T47D (cell line): Measurements from ENCODE around the gene GGT6.

ENCODE experiments used
- DNase-seq, 2 experiments: peaks; one replicate each; pipeline versions ENCODE4 v3.0.0 to v3.0.0-alpha.2; 2011 to 2012; ENCODE audit warnings: low read depth in 1 of 2, low spot score in 1 of 2
- JUND ChIP-seq: IDR thresholded peaks from 2 replicates; pipeline ENCODE4 v1.6.1; 2012; ENCODE audit warnings: low read depth
- in situ Hi-C: cut with HindIII; loops from 2 replicates; pipeline ENCODE4 v1.10.0; 2016; ENCODE audit warnings: low sequenced_read_pairs, low pct_unique_long_range_greater_than_20kb

The GGT6 gene

DNA sequence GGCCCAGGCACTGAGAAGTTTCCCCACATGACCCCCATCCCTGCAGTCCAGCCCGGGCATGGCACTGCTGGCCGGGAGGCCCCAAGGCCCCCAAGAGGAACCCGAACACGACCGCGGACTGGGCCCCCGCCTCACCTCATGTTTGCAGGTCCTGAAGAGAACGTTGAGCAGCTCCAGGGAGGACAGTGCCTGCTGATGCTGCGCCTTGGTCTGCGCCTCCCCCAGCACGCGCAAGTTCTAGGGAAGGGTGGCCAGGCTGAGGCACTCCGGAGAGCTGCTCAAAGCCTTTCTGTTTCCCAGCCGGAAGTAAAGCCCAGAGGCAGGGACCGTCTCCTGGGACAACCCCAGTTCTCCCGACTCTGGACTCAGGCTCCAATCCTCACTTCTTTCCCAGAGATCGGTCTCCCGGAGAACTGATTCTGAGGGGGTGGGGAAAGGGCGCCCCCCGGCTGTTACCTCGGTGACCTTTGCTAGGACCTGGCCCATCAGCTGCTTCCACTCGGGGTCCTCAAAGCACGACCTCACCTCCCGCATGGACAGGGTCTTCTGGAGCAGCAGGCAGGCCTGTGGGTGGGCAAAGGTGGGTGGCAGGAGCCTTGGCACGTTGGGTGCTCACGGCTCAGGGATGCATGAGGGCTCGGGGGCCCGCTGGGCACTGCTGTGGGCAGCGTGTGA lies 18.9 kb downstream of the GGT6 start:
- in situ Hi-C loops: no loop called here
- no peak for DNase-seq
- no peak for TF ChIP-seq JUND

DNA sequence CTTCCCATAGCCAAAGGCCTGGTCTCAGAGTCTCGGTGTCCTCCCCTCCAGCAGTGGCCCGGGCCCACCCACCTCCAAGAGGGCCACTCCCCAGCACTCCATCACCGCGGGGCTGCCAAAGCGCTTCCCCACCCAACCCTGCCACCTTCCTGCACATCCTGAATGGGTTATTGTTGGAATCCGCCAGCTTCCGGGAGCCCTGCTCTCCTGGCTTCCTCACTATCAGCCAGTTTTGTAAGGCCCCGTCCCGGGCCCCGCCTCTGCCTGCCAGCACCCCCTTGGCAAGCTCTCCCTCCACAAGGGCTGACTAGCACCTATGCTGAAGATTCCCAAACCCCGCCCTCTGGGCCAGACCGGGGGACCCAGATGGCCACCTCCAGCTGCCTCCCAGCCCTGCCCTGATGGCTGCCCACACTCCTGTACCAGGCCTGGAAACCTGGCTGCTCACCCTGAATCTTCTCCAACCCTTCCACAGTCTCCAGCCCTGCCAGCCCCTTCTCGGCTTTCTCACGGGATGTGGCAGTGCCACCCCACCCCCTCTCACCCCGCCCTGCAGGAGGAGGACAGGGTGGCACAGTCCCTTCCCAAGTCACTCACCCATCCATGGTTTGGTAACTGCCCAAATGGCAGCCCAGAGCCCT lies 19.6 kb downstream of the GGT6 start:
- TF ChIP-seq JUND: no peak
- DNase-seq: no peak
- in situ Hi-C loops: no loop called here

DNA sequence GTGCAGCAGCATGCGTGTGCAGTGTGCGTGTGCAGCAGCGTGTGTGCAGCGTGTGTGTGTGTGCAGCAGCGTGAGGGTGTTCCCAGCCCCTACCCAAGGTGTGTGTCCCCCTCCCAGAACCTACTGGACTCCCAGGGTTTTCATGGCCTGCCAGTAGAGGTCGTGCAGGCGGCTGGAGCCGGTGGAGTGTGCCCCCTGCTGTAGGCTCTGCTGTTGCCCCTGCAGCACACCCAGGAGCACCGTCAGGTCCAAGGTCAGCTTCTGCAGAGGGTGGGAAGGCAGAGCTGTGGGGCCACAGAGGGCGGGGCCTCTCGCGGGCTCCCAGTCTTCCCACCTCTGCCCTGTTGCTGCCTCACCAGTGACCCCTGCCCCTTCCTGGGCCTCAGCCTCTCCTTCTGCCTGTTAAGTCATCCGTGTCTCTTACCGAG lies 20.1 kb downstream of the GGT6 start:
- in situ Hi-C loops: no loop called here
- no peak for TF ChIP-seq JUND
- DNase-seq: no peak

DNA sequence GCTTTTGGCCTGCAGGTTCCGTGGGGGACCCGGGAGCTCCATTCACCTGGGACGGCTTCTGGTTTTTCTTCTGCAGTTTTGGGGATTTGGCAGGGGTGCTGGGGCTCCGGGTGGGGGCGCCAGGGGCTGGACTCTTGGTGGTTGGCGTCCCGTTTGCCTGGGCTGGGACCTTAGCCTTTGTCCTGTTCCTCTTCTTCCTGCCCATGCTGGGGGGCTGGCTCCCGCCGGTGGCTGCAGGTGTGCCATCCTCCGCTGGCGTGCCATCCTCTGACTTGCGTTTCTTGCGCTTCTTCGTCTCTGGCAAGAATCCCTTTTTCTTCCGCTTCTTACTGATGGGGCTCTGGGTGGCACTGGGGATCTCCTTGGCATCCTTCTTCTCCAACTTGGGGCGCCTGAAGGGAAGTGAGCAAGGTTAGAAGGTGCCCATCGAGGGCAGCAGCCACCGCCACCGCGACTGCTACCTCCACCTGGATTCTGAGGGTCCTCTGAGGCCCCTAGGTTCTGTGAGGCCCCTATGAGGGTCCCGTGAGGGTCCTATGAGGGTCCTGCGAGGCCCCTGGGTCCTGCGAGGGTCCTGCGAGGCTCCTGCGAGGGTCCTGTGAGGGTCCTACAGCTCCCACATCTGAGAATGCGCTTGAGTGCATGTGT lies 20.7 kb downstream of the GGT6 start:
- TF ChIP-seq JUND: no peak
- in situ Hi-C loops: no loop called here
- no peak for DNase-seq

DNA sequence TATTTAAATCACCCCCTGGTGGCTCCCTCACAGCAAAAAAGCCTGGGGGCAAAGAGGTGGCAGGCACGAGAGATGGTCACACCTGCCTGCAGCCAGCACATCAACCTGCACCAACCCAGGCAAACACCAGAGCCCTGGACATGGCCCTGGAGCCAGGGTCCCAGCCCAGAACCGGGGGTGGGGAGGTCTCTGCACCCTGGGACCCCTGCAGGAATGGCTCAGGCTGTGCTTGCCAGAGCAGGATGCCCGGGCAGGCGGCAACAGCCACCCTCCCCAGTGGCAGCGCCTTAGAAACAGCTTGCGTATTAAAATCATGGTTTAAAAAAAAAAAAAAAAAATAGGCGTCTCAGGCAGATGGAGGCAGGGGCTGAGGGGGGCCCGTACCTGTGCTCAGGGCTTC lies 21.4 kb downstream of the GGT6 start:
- DNase-seq: no peak
- in situ Hi-C loops: no loop called here
- no peak for TF ChIP-seq JUND

DNA sequence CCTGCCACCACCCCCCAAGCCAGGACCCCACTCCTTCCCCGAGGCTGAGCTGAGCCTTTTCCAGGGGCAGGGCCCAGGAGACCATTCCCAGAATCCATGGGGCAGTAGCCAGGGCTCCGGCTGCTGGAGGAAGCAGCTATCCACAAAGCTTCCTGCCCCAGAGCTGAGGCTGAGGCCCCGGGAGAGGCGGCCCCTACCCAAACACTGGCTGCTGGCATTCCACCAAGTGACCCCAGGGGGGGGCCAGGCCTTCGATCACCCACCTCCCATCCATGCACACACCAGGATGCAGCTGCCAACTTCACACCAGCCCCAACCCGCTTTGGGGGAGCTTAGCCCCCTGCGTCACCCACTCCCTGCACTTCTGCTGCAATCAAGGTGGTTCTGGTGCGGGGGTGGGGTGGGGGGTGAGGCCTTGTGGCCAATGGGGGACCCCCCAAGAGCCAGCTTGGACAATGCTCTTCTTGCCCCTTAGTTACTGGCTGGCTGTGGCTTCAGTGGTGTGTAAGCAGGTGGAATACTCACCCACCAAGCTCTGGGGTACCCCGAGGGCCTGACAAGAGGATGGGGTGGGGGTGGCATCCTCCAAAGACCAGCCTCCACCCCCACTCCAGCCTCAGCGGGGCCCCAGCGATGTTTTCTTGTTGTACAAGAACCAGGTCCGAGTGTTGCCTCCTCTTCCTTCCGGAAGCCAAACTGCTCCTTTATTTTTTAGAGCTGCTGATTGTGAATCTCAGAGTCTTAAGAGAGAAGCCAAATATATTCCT lies 22.0 kb downstream of the GGT6 start:
- DNase-seq: no peak
- no peak for TF ChIP-seq JUND
- in situ Hi-C loops: no loop called here

DNA sequence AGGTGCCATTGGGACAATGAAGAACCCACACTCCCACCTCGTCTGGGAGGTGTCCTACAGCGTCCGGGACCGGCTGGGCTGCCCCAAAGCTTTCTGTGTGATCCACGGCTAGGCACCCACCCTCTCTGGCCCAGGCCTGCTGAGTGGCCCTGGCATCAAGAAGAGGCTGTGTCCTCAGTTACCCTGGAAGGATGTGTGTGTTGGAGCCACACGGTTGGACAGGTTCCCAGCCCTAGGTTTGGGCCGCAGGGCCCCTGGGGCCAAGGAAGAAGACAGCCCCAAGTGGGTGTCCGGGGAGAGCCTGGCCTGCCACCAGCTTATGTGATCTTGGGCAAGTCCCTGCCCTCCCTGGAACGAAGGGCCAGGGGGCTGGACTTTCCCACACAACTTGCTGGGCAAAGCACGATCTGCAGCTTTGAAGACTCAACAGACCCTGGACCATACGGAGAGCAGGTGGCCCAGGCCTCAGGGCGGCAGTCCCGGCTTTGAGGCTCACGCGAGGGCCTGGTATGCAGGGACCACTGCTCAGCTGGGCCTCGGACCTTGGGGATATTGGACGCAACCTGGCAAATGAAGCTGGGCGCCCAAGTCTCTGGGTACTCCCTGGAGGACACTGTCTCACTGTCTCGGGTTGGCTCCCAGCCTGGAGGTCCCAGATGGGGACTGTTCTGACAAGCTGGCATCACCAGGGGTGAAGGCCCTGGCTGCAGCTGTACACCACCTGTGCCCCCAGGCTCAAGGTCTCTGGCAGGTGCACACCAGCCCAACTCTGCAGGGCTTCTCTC lies 22.7 kb downstream of the GGT6 start:
- in situ Hi-C loops: no loop called here
- no peak for TF ChIP-seq JUND
- DNase-seq: peak in 1 of 2 experiments; percentile 51

DNA sequence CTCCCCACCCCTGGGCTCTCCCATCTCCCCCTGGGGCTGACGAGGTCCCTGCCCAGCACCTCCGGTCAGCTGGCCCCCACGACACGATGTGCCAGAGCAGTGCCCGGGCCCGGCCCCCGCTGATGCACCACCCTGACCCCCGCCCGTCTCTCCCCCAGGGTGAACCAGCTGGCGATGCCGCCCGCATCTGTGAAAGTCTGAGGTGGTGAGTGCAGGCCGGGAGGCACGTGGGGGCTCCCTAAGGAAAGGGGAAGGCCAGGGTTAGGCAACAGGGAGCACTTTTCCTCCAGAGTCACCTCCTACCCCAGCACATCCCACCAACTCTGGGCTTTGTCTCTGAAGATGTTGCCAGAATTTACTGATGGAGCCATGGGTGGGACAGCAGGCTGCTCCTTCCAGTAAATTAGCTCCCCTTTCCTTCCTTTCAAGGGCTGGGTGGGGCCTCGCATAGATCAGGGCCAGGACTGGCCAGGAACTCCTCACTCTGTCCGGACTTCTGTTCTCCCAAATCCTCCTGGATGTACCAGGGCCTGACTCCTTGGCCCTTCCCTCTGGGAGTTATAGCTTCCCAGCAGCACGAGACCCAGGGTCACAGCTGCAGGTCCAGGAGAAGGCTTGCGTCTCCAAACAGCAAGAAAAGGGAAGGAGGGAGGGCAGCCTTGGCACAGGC lies 23.5 kb downstream of the GGT6 start:
- no peak for TF ChIP-seq JUND
- DNase-seq: no peak
- in situ Hi-C loops: no loop called here

DNA sequence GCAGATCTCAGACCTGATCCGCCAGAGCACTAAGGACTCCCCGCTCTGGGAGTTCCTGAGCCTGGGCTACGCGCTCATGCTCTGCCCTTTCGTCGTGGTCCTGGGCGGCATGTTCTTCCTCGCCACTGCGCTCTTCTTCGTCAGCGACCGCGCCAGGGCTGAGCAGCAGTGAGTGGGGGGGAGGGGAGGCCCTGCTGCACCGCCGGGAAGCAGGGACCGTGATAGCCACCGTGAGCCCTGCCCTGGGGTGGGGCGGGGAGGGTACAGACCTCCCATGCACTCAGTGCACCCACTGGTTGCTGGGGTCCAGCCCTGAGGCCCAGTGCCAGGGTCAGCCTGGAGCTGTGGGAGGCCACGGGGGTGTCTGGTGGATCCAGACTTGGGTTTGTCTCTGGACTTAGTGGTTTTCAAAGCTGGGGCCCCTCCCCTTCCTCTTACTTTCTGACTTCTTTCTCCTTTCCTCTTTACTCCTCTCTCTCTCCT lies 24.1 kb downstream of the GGT6 start:
- no peak for TF ChIP-seq JUND
- DNase-seq: no peak
- in situ Hi-C loops: no loop called here

DNA sequence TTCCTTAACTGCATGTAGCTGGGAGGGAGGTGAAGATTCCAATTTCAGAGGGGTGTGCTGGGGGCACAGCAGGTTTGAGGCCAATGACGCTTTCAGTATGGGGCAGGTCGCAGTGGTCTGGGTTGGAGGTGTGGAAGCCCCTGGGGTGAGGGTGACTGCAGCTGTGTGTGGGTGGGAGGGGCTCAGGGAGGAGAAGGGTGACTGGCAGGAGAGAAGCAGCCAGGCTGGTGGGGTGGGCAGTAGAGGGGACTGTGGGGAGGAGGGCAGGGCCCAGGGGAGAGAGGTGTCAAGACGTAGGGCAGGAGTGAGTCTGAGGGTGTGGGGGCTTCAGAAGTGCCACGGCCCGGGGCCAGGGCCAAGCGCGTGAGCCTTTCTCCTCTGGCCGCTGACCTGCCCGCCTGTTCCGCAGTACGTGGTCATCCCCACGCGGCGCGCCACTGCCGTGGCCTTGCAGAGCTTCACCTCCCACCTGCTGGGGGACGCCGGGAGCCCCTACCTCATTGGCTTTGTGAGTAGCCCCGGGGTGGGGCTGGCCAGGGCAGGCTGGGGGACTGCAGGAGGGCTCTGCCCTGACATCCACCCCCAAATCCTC lies 24.6 kb downstream of the GGT6 start:
- in situ Hi-C loops: no loop called here
- TF ChIP-seq JUND: no peak
- DNase-seq: no peak

DNA sequence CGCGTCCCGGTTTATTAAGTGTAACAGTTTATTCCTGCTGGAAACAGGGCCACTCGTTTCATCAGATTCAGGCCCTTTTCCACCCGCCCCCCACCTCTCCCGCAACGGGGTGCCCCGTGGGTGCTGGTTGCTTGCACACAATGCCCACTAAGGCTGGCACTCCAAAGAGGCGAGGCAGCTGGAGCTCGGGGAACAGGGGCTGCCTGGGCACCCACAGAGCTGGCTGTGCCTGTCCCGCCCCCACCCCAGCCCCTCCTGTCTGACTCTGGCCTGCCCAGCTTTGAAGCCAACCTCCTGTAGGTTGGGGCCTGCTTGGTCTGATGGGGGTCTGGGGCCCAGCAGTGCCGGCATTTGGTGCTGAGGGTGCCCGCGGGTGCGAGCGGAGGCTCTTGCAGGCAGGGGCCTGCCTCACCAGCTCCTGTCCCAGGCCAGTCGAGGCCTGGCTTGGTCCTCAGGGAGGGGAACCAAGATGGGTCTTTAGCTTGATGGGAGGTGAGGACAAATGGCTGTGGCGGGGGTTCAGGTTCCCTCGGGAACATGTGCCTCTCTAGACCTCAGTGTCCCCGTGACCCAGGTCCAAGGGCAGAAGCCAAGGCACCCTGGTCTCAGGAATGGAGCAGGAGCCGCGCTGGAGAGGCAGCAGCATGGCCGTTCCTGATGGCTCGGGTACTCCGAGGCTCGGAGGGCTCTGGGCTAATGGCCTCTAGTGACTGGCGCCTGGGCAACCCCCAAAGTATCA lies 25.3 kb downstream of the GGT6 start:
- no peak for TF ChIP-seq JUND
- in situ Hi-C loops: no loop called here
- DNase-seq: no peak
